GM10248 (cell line): ENCODE data around the gene CHKA.

Experiments
- CTCF ChIA-PET: fragments of 300-600 bp; sonication (Branson Sonifier 250); formaldehyde crosslinking; extraction: SDS; loops from one replicate; lab custom pipeline; 2021; ENCODE audit warnings: antibody characterized with exemption; lab: Yijun Ruan, JAX
- POLR2A ChIA-PET: fragments of 350-650 bp; sonication (Branson Sonifier 250); formaldehyde crosslinking; extraction: SDS; loops from one replicate; lab custom pipeline; 2020; ENCODE audit warnings: antibody characterized with exemption; lab: Yijun Ruan, JAX
- DNase-seq: peaks from one replicate; pipeline ENCODE4 v3.0.0; 2012; ENCODE audit errors: extremely low spot score
- TF ChIP-seq, protein P1 (sequence below): IDR thresholded peaks from 2 replicates; pipeline ENCODE4 v1.5.1; 2012; ENCODE audit warnings: mild to moderate bottlenecking, low read depth; ENCODE audit errors: extremely low read depth, missing control alignments, control extremely low read depth

Gene CHKA

GRCh38 chr11:68061508-68061907 is 59.7 kb downstream of the CHKA start:
- ChIA-PET POLR2A (no interaction called here), CTCF (interaction anchor here (2.2 kb wide), 1 partner anchor 10 kb away, joined by 6 read pairs; no protein-coding TSS in a partner anchor)
- TF ChIP-seq, protein P1, sequence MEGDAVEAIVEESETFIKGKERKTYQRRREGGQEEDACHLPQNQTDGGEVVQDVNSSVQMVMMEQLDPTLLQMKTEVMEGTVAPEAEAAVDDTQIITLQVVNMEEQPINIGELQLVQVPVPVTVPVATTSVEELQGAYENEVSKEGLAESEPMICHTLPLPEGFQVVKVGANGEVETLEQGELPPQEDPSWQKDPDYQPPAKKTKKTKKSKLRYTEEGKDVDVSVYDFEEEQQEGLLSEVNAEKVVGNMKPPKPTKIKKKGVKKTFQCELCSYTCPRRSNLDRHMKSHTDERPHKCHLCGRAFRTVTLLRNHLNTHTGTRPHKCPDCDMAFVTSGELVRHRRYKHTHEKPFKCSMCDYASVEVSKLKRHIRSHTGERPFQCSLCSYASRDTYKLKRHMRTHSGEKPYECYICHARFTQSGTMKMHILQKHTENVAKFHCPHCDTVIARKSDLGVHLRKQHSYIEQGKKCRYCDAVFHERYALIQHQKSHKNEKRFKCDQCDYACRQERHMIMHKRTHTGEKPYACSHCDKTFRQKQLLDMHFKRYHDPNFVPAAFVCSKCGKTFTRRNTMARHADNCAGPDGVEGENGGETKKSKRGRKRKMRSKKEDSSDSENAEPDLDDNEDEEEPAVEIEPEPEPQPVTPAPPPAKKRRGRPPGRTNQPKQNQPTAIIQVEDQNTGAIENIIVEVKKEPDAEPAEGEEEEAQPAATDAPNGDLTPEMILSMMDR, result no peak
- no peak for DNase-seq

DNA sequence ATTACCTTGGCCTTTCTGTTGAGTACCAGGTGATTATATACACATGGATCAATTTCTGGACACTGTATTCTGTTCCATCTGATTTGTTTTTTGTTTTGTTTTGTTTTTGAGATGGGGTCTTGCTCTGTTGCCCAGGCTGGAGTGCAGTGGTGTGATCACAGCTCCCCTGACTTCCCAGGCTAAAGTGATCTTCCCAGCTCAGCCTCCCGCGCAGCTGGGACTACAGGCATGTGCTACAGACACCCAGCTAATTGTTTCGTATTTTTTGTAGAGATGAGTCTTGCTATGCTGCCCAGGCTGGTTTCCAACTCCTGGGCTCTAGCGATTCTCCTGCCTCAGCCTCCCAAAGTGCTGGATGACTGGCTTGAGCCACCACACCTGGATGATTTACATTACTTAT is 63.4 kb downstream of the CHKA start:
- TF ChIP-seq, protein P1, result no peak
- ChIA-PET POLR2A (no interaction called here), CTCF (no interaction called here)
- no peak for DNase-seq

DNA sequence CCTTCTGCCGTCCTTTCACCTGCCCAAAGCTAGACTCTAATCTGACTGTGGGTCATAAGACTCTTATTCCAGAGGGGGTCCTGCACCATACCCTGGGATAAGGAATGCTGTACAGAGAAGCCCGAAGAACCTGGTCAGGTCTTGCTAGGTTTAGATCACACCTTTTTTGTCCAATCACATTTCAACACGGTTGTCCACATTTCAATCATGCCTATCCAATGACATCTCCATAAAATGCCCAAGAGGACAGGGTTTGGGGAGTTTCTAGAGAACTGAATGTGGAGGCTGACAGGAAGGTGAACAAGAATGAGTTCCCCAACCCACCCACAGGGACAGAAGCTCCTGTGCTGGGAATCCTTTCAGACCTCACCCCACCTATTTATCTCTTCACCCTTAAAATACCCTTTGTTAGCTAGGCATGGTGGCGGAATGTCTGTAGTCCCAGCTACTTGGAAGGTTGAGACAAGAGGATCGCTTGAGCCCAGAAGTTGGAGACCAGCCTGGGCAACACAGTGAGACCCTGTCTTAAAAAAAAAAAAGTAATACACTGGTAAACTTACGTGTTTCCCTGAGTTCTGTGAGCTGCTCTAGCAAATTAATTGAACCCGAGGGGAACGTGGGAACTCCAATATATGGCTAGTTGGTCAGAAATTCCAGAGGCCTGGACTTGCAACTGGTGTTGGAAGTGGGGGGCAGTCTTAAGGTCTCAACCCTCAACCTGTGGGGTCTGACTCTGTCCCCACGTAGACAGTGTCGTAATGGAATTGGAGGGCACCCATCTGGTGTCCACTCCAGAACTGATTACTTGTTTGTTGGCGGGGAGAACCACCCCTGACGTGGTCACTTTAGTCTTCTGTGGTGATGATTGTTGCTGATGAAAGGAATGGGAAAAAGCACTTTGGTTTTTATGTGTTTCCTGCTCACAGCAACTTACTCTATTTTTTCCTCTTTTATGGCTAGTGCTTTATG is 64.6 kb downstream of the CHKA start:
- ChIA-PET CTCF (interaction anchor here (1.0 kb wide), 1 partner anchor 19 kb away, joined by 3 read pairs; no protein-coding TSS in a partner anchor), POLR2A (no interaction called here)
- no peak for DNase-seq
- TF ChIP-seq, protein P1, result no peak

DNA sequence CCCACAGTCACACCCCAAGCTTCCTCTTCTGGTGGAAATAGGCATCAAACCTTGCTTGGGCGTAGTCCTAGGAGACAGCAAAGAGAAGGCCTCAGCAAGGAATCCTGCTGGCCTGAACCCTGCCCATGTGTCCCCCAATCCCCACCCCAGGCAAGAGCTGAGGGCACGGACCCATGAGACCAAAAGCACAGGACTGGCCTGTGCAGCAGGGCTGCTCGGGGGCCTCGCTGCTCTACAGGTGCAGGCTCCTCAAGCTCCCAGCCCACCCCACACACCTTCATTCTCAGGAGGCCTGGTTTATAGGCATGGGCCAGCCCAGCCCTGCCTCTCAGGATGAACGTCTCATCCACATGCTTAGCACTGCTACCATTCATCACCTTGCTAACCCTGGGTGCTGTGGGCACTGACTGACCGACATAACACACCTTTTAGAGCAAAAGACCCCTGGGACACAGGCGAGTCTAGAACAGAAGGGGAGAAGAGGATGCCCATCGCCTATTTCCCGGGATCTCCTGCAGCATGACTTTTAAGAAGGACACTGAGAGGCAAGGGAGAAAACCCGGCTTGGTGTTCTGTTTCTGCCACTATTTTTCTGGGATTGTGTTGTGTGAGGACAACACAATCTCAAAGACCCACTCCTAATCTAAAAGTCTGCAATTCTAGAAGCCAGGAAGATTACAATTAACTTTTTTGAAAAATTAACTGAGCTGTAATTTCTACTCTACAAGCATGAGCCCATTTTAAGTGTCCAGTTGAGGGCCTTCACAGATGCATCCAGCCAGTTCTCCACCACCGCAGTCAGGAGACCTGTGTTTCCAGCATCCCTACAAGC is 67.0 kb downstream of the CHKA start:
- ChIA-PET POLR2A (no interaction called here), CTCF (no interaction called here)
- DNase-seq, result no peak
- TF ChIP-seq, protein P1, result no peak

GRCh38 chr11:68053117-68053516 is 68.1 kb downstream of the CHKA start:
- POLR2A ChIA-PET, result interaction anchor here (0.6 to 1.9 kb wide), 3 partner anchors 9 to 70 kb away, joined by 4 to 5 read pairs (median 5); no protein-coding TSS in a partner anchor
- TF ChIP-seq, protein P1, result no peak
- DNase-seq, result no peak
- CTCF ChIA-PET, result no interaction called here
